D721Med (cell line): Measurements from ENCODE around the gene RBM5.

Experiments
- DNase-seq: peaks from one replicate; pipeline ENCODE4 v3.0.0; 2011; ENCODE audit warnings: low spot score; ENCODE audit not compliant: insufficient read length
- FAIRE-seq: peaks from 2 replicates; lab custom pipeline; 2011; peaks lifted over from hg19 to GRCh38; lab: Jason Lieb, UNC
- TF ChIP-seq, protein P1 (sequence below): IDR thresholded peaks from 2 replicates; pipeline ENCODE4 v1.5.1; 2012; ENCODE audit warnings: mild to moderate bottlenecking, control low read depth; ENCODE audit not compliant: insufficient read depth; ENCODE audit errors: missing control alignments

RBM5 gene

DNA sequence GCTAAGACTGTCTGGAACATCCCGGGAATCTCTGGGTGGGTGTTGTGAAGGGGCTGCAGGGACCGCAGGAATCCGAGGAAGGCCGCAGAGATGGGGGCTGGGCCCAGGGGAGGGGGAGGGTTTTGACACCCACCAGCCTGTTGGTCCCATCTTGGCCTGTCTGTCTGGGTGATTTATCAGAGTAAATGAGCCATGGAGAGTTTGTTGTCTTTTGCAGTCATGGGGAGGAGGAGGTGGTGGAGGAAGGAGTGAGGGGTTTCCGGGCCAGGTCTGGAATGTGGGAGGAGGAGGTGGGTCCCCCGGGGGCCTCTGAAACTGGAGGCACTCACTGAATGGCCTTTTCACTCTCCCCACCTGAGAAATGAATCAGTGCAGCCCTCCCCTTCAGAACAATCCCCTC lies 77.9 kb downstream of the RBM5 start:
- TF ChIP-seq, protein P1, sequence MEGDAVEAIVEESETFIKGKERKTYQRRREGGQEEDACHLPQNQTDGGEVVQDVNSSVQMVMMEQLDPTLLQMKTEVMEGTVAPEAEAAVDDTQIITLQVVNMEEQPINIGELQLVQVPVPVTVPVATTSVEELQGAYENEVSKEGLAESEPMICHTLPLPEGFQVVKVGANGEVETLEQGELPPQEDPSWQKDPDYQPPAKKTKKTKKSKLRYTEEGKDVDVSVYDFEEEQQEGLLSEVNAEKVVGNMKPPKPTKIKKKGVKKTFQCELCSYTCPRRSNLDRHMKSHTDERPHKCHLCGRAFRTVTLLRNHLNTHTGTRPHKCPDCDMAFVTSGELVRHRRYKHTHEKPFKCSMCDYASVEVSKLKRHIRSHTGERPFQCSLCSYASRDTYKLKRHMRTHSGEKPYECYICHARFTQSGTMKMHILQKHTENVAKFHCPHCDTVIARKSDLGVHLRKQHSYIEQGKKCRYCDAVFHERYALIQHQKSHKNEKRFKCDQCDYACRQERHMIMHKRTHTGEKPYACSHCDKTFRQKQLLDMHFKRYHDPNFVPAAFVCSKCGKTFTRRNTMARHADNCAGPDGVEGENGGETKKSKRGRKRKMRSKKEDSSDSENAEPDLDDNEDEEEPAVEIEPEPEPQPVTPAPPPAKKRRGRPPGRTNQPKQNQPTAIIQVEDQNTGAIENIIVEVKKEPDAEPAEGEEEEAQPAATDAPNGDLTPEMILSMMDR: no peak
- FAIRE-seq (no peak), DNase-seq (no peak)

DNA sequence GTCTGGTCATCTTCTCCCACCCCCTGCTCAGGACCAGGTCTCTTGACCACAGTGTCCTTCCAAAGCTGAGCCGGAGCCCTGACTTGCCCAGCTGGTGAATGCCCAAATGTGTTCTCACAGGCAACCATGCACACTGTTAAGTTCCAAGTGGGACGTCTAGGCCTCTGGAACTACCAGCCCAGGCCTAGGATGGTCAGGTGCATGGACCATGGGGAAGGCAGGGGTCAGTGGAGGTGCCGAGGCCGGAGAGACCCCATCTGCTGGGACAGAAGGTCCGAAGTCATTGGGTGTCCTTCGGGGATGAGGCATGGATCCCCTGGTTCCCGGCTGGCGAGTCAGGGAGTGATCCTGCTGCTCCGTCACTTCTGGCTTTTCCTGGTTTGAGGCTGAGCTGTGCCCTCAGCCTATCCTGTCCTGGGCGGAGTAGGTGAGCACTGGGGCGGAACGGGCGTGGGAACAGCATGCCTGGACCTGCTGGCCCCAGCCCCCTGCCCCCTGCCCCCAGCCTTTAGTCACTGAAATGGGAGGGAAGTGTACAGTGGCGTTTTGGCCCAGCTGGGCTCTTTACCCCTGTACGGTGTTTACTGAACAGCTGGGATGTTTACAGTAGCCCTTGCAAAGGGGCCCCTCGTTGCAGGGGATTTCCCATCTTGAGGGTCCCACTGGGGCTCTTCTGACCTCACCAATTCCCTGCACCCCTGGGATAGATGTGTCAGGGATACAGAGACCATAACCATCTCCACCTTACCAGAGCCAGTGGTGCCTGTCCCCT lies 78.5 kb downstream of the RBM5 start:
- TF ChIP-seq, protein P1: no peak
- FAIRE-seq (no peak), DNase-seq (no peak)

DNA sequence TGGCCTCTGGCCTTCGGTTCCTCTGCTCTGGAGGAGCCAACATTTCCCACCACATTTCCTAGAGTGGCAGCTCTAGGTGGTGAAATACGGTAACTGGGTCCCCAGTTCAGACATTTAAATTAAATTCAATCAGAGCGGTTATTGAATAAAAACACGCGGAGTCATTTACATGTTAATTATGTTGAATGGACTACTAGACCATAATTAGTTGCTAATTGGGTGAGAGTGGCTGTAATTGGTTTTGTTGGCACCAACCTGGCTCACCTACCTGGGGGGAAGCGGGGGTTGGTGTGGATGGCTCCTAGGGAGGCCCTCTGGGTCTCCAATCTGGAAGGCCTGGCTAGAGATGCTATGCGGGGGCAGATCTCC lies 79.1 kb downstream of the RBM5 start:
- no peak for FAIRE-seq
- TF ChIP-seq, protein P1: no peak
- DNase-seq: no peak

- DNase-seq (no peak), FAIRE-seq (no peak)
- TF ChIP-seq, protein P1: no peak
These were observed 79.7 kb downstream of the RBM5 start for GRCh38 chr3:50168388-50168787.
